ENCODE results near the gene UNC13D. TPM values are rescaled to one million over a fixed set of nuclear protein-coding genes. Genes with fewer than 3 reads are reported as not detected.
A peak's percentile ranks its signal among the peaks of the same experiment; 100 is the strongest.
"Not testable (repeated sequence)": the region's sequence is repeated elsewhere in the genome, so short reads cannot be mapped to it uniquely, and the experiment has no call there.

The UNC13D gene
- total and polyA plus RNA-seq, 8 donors, result 4.7 to 29.0 (median 12.6) TPM

GRCh38 chr17:75891022-75891604 is 46.9 kb upstream of the UNC13D start:
- WGBS, 2 donors, result 92 to 93% methylated on average over 28 to 31 of the region's 31 CpGs
- Histone ChIP-seq H3K9me3 (no peaks in the 10 kb centered on the region), H3K27me3 (no peaks in the 10 kb centered on the region), H3K4me3 (no peak overlapping the region), H3K36me3 (no peaks in the 10 kb centered on the region), H3K4me1 (peaks cover 6 to 8% (median 7%) of the 10 kb centered on the region in 3 donors), H3K27ac (no peak overlapping the region)
- intact Hi-C loops (cut with DNase I), result no loop called here
- TF ChIP-seq, protein P1, sequence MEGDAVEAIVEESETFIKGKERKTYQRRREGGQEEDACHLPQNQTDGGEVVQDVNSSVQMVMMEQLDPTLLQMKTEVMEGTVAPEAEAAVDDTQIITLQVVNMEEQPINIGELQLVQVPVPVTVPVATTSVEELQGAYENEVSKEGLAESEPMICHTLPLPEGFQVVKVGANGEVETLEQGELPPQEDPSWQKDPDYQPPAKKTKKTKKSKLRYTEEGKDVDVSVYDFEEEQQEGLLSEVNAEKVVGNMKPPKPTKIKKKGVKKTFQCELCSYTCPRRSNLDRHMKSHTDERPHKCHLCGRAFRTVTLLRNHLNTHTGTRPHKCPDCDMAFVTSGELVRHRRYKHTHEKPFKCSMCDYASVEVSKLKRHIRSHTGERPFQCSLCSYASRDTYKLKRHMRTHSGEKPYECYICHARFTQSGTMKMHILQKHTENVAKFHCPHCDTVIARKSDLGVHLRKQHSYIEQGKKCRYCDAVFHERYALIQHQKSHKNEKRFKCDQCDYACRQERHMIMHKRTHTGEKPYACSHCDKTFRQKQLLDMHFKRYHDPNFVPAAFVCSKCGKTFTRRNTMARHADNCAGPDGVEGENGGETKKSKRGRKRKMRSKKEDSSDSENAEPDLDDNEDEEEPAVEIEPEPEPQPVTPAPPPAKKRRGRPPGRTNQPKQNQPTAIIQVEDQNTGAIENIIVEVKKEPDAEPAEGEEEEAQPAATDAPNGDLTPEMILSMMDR (IDR thresholded peaks at IDR 0.05), result no peak
- DNase-seq (peak in 1 of 6 donors; percentile 8), FAIRE-seq (no peak), ATAC-seq (no peak)

DNA sequence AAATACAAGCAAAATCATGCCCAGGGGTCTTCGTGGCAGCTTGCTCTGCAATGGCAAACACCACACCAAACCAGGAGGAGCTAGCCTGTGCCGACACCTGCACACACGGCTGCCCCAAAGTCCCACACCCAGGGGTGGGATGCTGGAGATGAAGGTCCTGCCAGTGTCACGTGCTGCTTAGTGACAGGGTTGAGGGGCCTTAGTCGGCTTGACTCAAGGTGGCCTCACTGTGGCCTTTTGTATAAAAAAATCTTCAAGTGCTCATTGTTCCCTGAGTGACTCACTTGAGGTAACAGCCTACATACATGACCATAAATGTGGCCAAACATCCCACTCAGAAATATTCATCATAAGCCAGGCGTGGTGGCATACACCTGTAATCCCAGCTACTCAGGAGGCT is 45.2 kb upstream of the UNC13D start:
- FAIRE-seq (no peak), DNase-seq (no peak), ATAC-seq (no peak)
- 76 to 90% methylated on average over 6 of the region's 6 CpGs for WGBS, 2 donors
- H3K27ac ChIP-seq, result no peak overlapping the region
- no peaks in the 10 kb centered on the region for H3K27me3 ChIP-seq
- TF ChIP-seq, protein P1 (IDR thresholded peaks at IDR 0.05), result no peak
- no peaks in the 10 kb centered on the region for H3K9me3 ChIP-seq
- H3K4me3 ChIP-seq, result no peak overlapping the region
- no peaks in the 10 kb centered on the region for H3K4me1 ChIP-seq
- intact Hi-C loops (cut with DNase I), result no loop called here
- H3K36me3 ChIP-seq, result no peaks in the 10 kb centered on the region

GRCh38 chr17:75888484-75888883 is 44.3 kb upstream of the UNC13D start:
- H3K27ac ChIP-seq, result no peak overlapping the region
- no peaks in the 10 kb centered on the region for H3K36me3 ChIP-seq
- no peaks in the 10 kb centered on the region for H3K4me1 ChIP-seq
- no peaks in the 10 kb centered on the region for H3K9me3 ChIP-seq
- DNase-seq, result peak in 1 of 6 donors; percentile 36
- no peak overlapping the region for H3K4me3 ChIP-seq
- intact Hi-C loops (cut with DNase I), result no loop called here
- TF ChIP-seq, protein P1 (IDR thresholded peaks at IDR 0.05), result no peak
- ATAC-seq, result no peak
- WGBS, 2 donors, result 83 to 84% methylated on average over 6 of the region's 6 CpGs
- no peaks in the 10 kb centered on the region for H3K27me3 ChIP-seq
- no peak for FAIRE-seq

- DNase-seq; H3K36me3 ChIP-seq; H3K27me3 ChIP-seq; H3K27ac ChIP-seq; H3K4me1 ChIP-seq; H3K9me3 ChIP-seq; ATAC-seq; FAIRE-seq; intact Hi-C loops (cut with DNase I); H3K4me3 ChIP-seq: not testable (repeated sequence)
- 82 to 86% methylated on average over 9 of the region's 9 CpGs for WGBS, 2 donors
Measured at GRCh38 chr17:75885860-75886259, 41.7 kb upstream of the UNC13D start.

DNA sequence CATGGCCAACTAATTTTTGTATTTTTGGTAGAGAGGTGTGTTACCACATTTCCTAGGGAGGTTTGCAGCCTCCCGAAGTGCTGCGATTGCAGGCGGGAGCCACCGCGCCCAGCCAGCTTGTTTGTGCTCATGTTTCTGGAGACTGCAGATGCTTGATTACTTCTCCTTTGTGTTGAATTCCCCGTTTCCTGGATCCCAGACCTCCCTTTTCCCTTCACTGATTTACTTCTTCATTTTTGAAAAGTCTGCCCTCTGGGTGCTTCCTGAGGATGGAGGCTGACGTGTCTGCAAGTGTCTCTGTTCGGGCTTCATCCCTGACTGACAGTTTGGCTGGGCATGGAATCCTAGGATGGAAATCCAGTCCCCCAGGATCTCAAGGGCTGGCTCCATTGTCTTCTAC is 41.2 kb upstream of the UNC13D start:
- H3K36me3 ChIP-seq, result no peaks in the 10 kb centered on the region
- intact Hi-C loops (cut with DNase I), result no loop called here
- DNase-seq, result no peak
- no peaks in the 10 kb centered on the region for H3K27me3 ChIP-seq
- no peaks in the 10 kb centered on the region for H3K9me3 ChIP-seq
- H3K4me3 ChIP-seq, result no peak overlapping the region
- TF ChIP-seq, protein P1 (IDR thresholded peaks at IDR 0.05), result no peak
- FAIRE-seq, result no peak
- WGBS, 2 donors, result 85 to 86% methylated on average over 8 of the region's 8 CpGs
- H3K27ac ChIP-seq, result no peak overlapping the region
- ATAC-seq, result no peak
- no peaks in the 10 kb centered on the region for H3K4me1 ChIP-seq

All from pancreas (tissue), 10 donors.